Neural cell (in vitro differentiated cells): Measurements from ENCODE around the gene ST6GALNAC3. TPM values are rescaled to one million over a fixed set of nuclear protein-coding genes. Genes with fewer than 3 reads are reported as not detected.

Source experiments
- H2AFZ ChIP-seq: fragments of 200-600, 300-800 bp; sonication (generic), shearing (Covaris generic); 2 replicates; pipeline ENCODE4 v1.6.0; 2014; ENCODE audit warnings: low read depth, mild to moderate bottlenecking, antibody characterized with exemption, low read length, moderate library complexity
- H3F3A ChIP-seq: fragments of 200-600 bp; shearing (Covaris generic); 2 replicates; pipeline ENCODE4 v1.6.1; 2016; ENCODE audit warnings: mild to moderate bottlenecking, moderate library complexity, mixed read lengths, antibody characterized with exemption, low read length; ENCODE audit not compliant: insufficient read depth, poor library complexity, severe bottlenecking
- H3K27ac ChIP-seq: fragments of 200-600, 300-800 bp; sonication (generic), shearing (Covaris generic); 2 replicates; pipeline ENCODE4 v1.5.1; 2014; ENCODE audit warnings: mild to moderate bottlenecking, low read length, moderate library complexity
- H3K27me3 ChIP-seq: fragments of 300-800, 200-600 bp; sonication (generic), shearing (Covaris generic); 2 replicates; pipeline ENCODE4 v1.6.0; 2014; ENCODE audit warnings: mild to moderate bottlenecking, low read depth, low read length, moderate library complexity; ENCODE audit not compliant: insufficient read depth
- H3K36me3 ChIP-seq: fragments of 300-800, 200-600 bp; sonication (generic), shearing (Covaris generic); 2 replicates; pipeline ENCODE4 v1.5.1; 2014; ENCODE audit warnings: mild to moderate bottlenecking, antibody characterized with exemption, low read length, moderate library complexity; ENCODE audit not compliant: insufficient read depth
- H3K4me2 ChIP-seq: fragments of 300-800, 200-600 bp; sonication (generic), shearing (Covaris generic); 2 replicates; pipeline ENCODE4 v1.6.0; 2014; ENCODE audit warnings: mild to moderate bottlenecking, low read length
- H3K4me3 ChIP-seq: fragments of 300-800, 200-600 bp; sonication (generic), shearing (Covaris generic); 2 replicates; pipeline ENCODE4 v1.5.1; 2014; ENCODE audit warnings: mild to moderate bottlenecking, low read length, moderate library complexity
- H3K79me2 ChIP-seq: fragments of 200-600 bp; shearing (Covaris generic); replicated peaks from 2 replicates; pipeline ENCODE4 v1.6.0; 2014; ENCODE audit warnings: mild to moderate bottlenecking, low read length, moderate library complexity; ENCODE audit not compliant: insufficient read depth
- H3K9ac ChIP-seq: fragments of 300-800, 200-600 bp; sonication (generic), shearing (Covaris generic); 2 replicates; pipeline ENCODE4 v1.6.1; 2016; ENCODE audit warnings: mild to moderate bottlenecking, low read length, mixed read lengths
- H3K9me2 ChIP-seq: fragments of 200-600 bp; shearing (Covaris generic); 2 replicates; pipeline ENCODE4 v1.6.1; 2016; ENCODE audit warnings: mild to moderate bottlenecking, low read length, mixed read lengths; ENCODE audit not compliant: insufficient read depth
- H3K9me3 ChIP-seq: fragments of 200-600, 300-800 bp; sonication (generic), shearing (Covaris generic); 2 replicates; pipeline ENCODE4 v1.6.1; 2016; ENCODE audit warnings: mild to moderate bottlenecking, mixed run types, low read length, moderate library complexity, mixed read lengths
- H4K20me1 ChIP-seq: fragments of 200-600 bp; shearing (Covaris generic); 2 replicates; pipeline ENCODE4 v1.6.1; 2016; ENCODE audit warnings: mild to moderate bottlenecking, mixed run types; ENCODE audit not compliant: insufficient read depth
- CTCF ChIP-seq: fragments of 450-650 bp; IDR thresholded peaks from 2 replicates; pipeline ENCODE4 v1.5.1; 2014; ENCODE audit warnings: antibody characterized with exemption, mild to moderate bottlenecking, moderate library complexity; ENCODE audit not compliant: poor library complexity, severe bottlenecking
- EP300 ChIP-seq: fragments of 450-650 bp; conservative IDR thresholded peaks from 2 replicates; pipeline ENCODE4 v1.6.1; 2014; ENCODE audit warnings: antibody characterized with exemption, mild to moderate bottlenecking, moderate library complexity; ENCODE audit not compliant: poor library complexity, severe bottlenecking
- EZH2 ChIP-seq: fragments of 200-600, 300-800 bp; shearing (Covaris generic), sonication (generic); IDR thresholded peaks from 2 replicates; pipeline ENCODE4 v1.6.1; 2014; ENCODE audit warnings: antibody characterized with exemption, low read length, borderline replicate concordance, mild to moderate bottlenecking; ENCODE audit not compliant: insufficient read depth, poor library complexity, severe bottlenecking
- MXI1 ChIP-seq: fragments of 450-650 bp; conservative IDR thresholded peaks from 2 replicates; pipeline ENCODE4 v1.6.1; 2014; ENCODE audit warnings: antibody characterized with exemption, mild to moderate bottlenecking; ENCODE audit not compliant: poor library complexity, severe bottlenecking
- POLR2AphosphoS5 ChIP-seq: IDR thresholded peaks from 2 replicates; pipeline ENCODE4 v1.6.1; 2012
- RAD21 ChIP-seq: fragments of 450-650 bp; conservative IDR thresholded peaks from 2 replicates; pipeline ENCODE4 v1.6.1; 2014; ENCODE audit warnings: antibody characterized with exemption, mild to moderate bottlenecking, moderate library complexity
- REST ChIP-seq: IDR thresholded peaks from 2 replicates; pipeline ENCODE4 v1.6.1; 2012; ENCODE audit warnings: borderline replicate concordance
- SMC3 ChIP-seq: fragments of 450-650 bp; conservative IDR thresholded peaks from 2 replicates; pipeline ENCODE4 v1.6.1; 2014; ENCODE audit warnings: antibody characterized with exemption, mild to moderate bottlenecking, moderate library complexity; ENCODE audit not compliant: poor library complexity
- TAF1 ChIP-seq: IDR thresholded peaks from 2 replicates; pipeline ENCODE4 v1.6.1; 2012; ENCODE audit warnings: low read depth
- polyA plus RNA-seq: library from polyadenylated mRNA; depleted of rRNA; stranded (reverse); fragments of >200 nt; gene quantifications from 2 replicates; pipeline ENCODE4 v1.2.3, GENCODE V29; 2014

Gene ST6GALNAC3
- polyA plus RNA-seq, 1 donor from 2014 or later = 3.6 TPM

GRCh38 chr1:76135835-76136234 lies 61.3 kb downstream of the ST6GALNAC3 start:
- no peaks in the 10 kb centered on the region for H3K9me3 ChIP-seq
- no peaks in the 10 kb centered on the region for H3K27me3 ChIP-seq
- no peaks in the 10 kb centered on the region for H4K20me1 ChIP-seq
- H3K27ac ChIP-seq = no peak overlapping the region
- H3F3A ChIP-seq = no peaks in the 10 kb centered on the region
- H3K4me3 ChIP-seq = peak overlapping the region; percentile 7
- no peaks in the 10 kb centered on the region for H3K9me2 ChIP-seq
- TF ChIP-seq POLR2AphosphoS5 = no peak
- TF ChIP-seq SMC3 = no peak
- H3K4me2 ChIP-seq = no peak overlapping the region
- H2AFZ ChIP-seq = no peak overlapping the region
- no peaks in the 10 kb centered on the region for H3K79me2 ChIP-seq
- no peaks in the 10 kb centered on the region for H3K36me3 ChIP-seq
- no peak overlapping the region for H3K9ac ChIP-seq

GRCh38 chr1:76136894-76137293 lies 62.3 kb downstream of the ST6GALNAC3 start:
- Histone ChIP-seq H3K27me3 (no peaks in the 10 kb centered on the region), H3K36me3 (no peaks in the 10 kb centered on the region), H3K9ac (no peak overlapping the region), H3K9me2 (no peaks in the 10 kb centered on the region), H3K79me2 (no peaks in the 10 kb centered on the region), H3K4me3 (no peak overlapping the region), H3K4me2 (no peak overlapping the region), H2AFZ (no peak overlapping the region), H3F3A (no peaks in the 10 kb centered on the region), H3K9me3 (no peaks in the 10 kb centered on the region), H3K27ac (no peak overlapping the region), H4K20me1 (no peaks in the 10 kb centered on the region)
- TF ChIP-seq EP300 (no peak), SMC3 (no peak), RAD21 (no peak), POLR2AphosphoS5 (no peak), TAF1 (no peak), MXI1 (no peak), EZH2 (no peak), CTCF (no peak), REST (no peak)

- TF ChIP-seq REST (no peak), MXI1 (no peak), TAF1 (no peak), EP300 (no peak), POLR2AphosphoS5 (no peak), EZH2 (no peak), SMC3 (no peak), CTCF (no peak), RAD21 (no peak)
- Histone ChIP-seq H3F3A (no peaks in the 10 kb centered on the region), H3K36me3 (no peaks in the 10 kb centered on the region), H3K4me2 (no peak overlapping the region), H3K4me3 (no peak overlapping the region), H3K27me3 (no peaks in the 10 kb centered on the region), H3K79me2 (no peaks in the 10 kb centered on the region), H3K9me3 (no peaks in the 10 kb centered on the region), H2AFZ (no peak overlapping the region), H3K9ac (no peak overlapping the region), H4K20me1 (no peaks in the 10 kb centered on the region), H3K9me2 (no peaks in the 10 kb centered on the region), H3K27ac (no peak overlapping the region)
Observed at GRCh38 chr1:76137746-76138145, 63.2 kb downstream of the ST6GALNAC3 start.
